ENCODE measurements around the gene VWA7.
A peak's percentile ranks its signal among the peaks of the same experiment; 100 is the strongest.

DNA sequence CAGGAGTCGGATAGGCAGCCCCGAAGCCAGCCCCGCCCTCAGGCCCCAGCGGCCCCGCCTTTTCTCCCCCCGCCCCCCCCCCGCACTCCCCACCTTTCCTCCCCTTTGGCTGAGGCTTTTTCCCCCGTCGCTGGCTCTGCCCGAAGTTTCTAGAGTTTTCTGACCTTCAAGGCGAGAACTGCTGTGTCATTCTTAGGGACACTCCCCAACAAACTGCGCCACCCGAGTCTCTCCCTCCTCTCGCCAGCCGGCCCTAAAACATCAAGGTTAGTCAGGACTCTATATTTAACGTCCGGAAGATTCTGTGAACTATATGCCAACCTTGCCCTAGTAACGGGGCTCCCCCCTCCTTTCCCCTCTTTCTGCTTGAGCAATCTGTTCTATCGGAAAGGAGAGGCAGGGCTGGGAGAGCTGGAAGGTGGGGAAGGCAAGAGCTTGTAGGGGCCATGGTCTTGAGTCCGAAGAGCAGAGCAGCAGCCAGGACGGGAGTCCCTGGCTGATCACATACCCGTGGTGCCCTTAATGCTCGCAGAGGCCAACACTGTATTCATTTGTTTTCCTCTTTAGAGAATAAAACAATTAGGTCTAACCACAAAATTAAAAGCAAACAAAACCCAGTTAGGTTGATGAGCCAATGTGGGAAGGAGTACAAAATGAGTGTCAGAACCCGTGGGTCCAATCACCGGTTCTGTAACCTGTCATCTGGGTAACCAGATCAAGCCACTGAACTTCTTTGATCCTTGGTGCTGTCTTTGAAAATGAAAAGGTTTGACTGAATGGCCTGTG lies 45.1 kb upstream of the VWA7 start:
- TF ChIP-seq, protein P1, sequence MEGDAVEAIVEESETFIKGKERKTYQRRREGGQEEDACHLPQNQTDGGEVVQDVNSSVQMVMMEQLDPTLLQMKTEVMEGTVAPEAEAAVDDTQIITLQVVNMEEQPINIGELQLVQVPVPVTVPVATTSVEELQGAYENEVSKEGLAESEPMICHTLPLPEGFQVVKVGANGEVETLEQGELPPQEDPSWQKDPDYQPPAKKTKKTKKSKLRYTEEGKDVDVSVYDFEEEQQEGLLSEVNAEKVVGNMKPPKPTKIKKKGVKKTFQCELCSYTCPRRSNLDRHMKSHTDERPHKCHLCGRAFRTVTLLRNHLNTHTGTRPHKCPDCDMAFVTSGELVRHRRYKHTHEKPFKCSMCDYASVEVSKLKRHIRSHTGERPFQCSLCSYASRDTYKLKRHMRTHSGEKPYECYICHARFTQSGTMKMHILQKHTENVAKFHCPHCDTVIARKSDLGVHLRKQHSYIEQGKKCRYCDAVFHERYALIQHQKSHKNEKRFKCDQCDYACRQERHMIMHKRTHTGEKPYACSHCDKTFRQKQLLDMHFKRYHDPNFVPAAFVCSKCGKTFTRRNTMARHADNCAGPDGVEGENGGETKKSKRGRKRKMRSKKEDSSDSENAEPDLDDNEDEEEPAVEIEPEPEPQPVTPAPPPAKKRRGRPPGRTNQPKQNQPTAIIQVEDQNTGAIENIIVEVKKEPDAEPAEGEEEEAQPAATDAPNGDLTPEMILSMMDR (IDR thresholded peaks at IDR 0.05), result no peak
- TF ChIP-seq POLR2A (IDR thresholded peaks at IDR 0.05), result peak; percentile 35 to 89
